ENCODE data around the gene BAHCC1. TPM values are rescaled to one million over a fixed set of nuclear protein-coding genes. Genes with fewer than 3 reads are reported as not detected.
A peak's percentile ranks its signal among the peaks of the same experiment; 100 is the strongest.

BAHCC1 gene
- total RNA-seq, 1 experiment from 2014 or later: 3.1 TPM

DNA sequence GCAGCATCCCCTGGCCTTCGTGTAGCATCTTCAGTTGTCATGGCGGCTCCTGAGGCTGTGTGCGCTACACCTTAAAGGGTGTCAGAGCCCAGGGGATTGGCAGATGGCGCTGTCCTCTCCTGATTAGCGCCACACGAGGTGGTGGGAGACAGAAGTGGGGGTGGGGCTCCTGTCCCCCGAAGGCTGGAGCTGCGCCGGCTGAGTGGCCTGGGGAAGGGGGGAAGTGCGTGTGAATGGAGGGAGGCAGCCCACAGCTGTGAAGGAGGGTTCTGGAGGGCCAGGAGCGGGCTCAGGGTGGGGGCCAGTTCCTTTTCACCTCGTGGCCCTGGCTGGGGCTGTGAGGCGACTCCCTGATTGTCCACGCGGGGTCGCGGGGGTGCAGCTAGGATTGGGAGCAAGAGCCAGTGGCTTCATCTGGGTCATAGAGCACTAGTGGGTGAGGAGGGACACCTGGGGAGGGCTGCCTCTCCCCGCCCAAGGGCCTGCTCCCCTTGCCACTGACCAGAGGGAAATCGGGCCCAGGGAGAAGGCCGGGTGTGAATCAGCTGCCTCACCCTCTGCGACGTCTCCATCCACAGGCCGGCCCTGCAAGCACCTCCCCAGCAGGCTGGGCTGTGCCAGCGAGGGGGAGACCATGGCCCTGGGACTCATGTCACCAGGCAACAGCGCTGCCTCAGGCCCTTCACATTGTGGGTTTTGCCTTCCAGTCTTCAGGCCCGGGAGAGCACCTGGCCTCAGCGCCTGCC is 14.1 kb downstream of the BAHCC1 start:
- no peak overlapping the region for H2AFZ ChIP-seq (ENCODE audit: low read length)
- no peaks in the 10 kb centered on the region for H3K79me1 ChIP-seq (ENCODE audit: insufficient read depth, low read depth, low read length, poor library complexity, severe bottlenecking)
- H2BK12ac ChIP-seq (ENCODE audit: insufficient read length, low read depth, low read length): no peak overlapping the region
- no peaks in the 10 kb centered on the region for H3K4me1 ChIP-seq (ENCODE audit: insufficient read depth, low read length)
- TF ChIP-seq, protein P1, sequence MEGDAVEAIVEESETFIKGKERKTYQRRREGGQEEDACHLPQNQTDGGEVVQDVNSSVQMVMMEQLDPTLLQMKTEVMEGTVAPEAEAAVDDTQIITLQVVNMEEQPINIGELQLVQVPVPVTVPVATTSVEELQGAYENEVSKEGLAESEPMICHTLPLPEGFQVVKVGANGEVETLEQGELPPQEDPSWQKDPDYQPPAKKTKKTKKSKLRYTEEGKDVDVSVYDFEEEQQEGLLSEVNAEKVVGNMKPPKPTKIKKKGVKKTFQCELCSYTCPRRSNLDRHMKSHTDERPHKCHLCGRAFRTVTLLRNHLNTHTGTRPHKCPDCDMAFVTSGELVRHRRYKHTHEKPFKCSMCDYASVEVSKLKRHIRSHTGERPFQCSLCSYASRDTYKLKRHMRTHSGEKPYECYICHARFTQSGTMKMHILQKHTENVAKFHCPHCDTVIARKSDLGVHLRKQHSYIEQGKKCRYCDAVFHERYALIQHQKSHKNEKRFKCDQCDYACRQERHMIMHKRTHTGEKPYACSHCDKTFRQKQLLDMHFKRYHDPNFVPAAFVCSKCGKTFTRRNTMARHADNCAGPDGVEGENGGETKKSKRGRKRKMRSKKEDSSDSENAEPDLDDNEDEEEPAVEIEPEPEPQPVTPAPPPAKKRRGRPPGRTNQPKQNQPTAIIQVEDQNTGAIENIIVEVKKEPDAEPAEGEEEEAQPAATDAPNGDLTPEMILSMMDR (conservative IDR thresholded peaks at IDR 0.05): peak; percentile 64
- H2BK20ac ChIP-seq (ENCODE audit: low read depth, low read length, poor library complexity, severe bottlenecking): no peak overlapping the region
- H3K9me3 ChIP-seq (ENCODE audit: control insufficient read depth, low read depth, low read length): no peaks in the 10 kb centered on the region
- no peaks in the 10 kb centered on the region for H3K27me3 ChIP-seq (ENCODE audit: insufficient read depth, low read length)
- Mint-ChIP-seq H3K4me1 (peaks cover 9 to 23% of the 10 kb centered on the region in 2 experiments), H3K27ac (no peak overlapping the region), H3K4me3 (peak overlapping the region in 1 of 2 experiments; percentile 31; a peak in 1 of 5 replicates), H3K9me3 (no peaks in the 10 kb centered on the region), H3K27me3 (ENCODE audit: low read depth) (peaks cover 39% of the 10 kb centered on the region), H3K36me3 (ENCODE audit: insufficient read depth in 1 of 3, low read depth in 3 of 3) (no peaks in the 10 kb centered on the region)
- H2AK5ac ChIP-seq (ENCODE audit: insufficient read length, low read length): no peak overlapping the region
- DNase-seq: peak; percentile 78
- H4K91ac ChIP-seq (ENCODE audit: insufficient read length, low read depth, low read length): no peak overlapping the region
- H3K27ac ChIP-seq (ENCODE audit: insufficient read length, low read depth, low read length): no peak overlapping the region
- H3K56ac ChIP-seq (ENCODE audit: insufficient read length, low read depth, low read length): no peak overlapping the region
- H3K14ac ChIP-seq (ENCODE audit: insufficient read depth, low read length): no peak overlapping the region
- H3K9ac ChIP-seq (ENCODE audit: extremely low read depth, insufficient read length, low read length): no peak overlapping the region
- no peaks in the 10 kb centered on the region for H3K79me2 ChIP-seq (ENCODE audit: insufficient read depth, low read length)
- H3K23ac ChIP-seq (ENCODE audit: insufficient read length, low read depth, low read length): no peak overlapping the region
- H3K4me2 ChIP-seq (ENCODE audit: insufficient read depth, insufficient read length, low read length): no peak overlapping the region
- no CpG with 5 or more reads among the region's 27 CpGs for WGBS (ENCODE audit: extremely low coverage, insufficient read length, low lambda C conversion rate)
- H2BK120ac ChIP-seq (ENCODE audit: low read depth, low read length, poor library complexity, severe bottlenecking): no peak overlapping the region
- H3K18ac ChIP-seq (ENCODE audit: insufficient read length, low read depth, low read length): no peak overlapping the region
- no peak overlapping the region for H2BK5ac ChIP-seq (ENCODE audit: insufficient read length, low read length)
- H4K8ac ChIP-seq (replicated peaks; ENCODE audit: insufficient read length, low read depth, low read length): no peak overlapping the region
- no peak overlapping the region for H4K5ac ChIP-seq (ENCODE audit: insufficient read length, low read depth, low read length)
- H3K4ac ChIP-seq (ENCODE audit: low read depth, low read length): no peak overlapping the region
- no peaks in the 10 kb centered on the region for H4K20me1 ChIP-seq (ENCODE audit: control insufficient read depth, insufficient read depth, insufficient read length)
- H2BK15ac ChIP-seq (ENCODE audit: low read depth, low read length): no peak overlapping the region
- H3K23me2 ChIP-seq (ENCODE audit: insufficient read length, low read depth, low read length, poor library complexity, severe bottlenecking): no peaks in the 10 kb centered on the region
- no peak overlapping the region for H3T11ph ChIP-seq (ENCODE audit: low read length)
